WERI-Rb-1 (cell line): Measurements from ENCODE around the gene CPD.

ENCODE experiments used
- DNase-seq: peaks from one replicate; pipeline ENCODE4 v3.0.0-alpha.2; 2020
- H3K27ac ChIP-seq: fragments of 250-450 bp; sonication (Bioruptor Pico); 2 replicates; pipeline ENCODE4 v1.5.1; 2020; ENCODE audit warnings: mild to moderate bottlenecking, moderate library complexity
- H3K27me3 ChIP-seq: fragments of 250-450 bp; sonication (Bioruptor Pico); 2 replicates; pipeline ENCODE4 v1.5.1; 2021; ENCODE audit warnings: mild to moderate bottlenecking, low read depth, moderate library complexity; ENCODE audit not compliant: insufficient read depth, severe bottlenecking
- H3K36me3 ChIP-seq: fragments of 250-450 bp; sonication (Bioruptor Pico); 2 replicates; pipeline ENCODE4 v1.5.1; 2020; ENCODE audit warnings: mild to moderate bottlenecking, moderate library complexity
- H3K4me3 ChIP-seq: 2 replicates; pipeline ENCODE4 v1.5.1; 2011; ENCODE audit warnings: low read depth, mild to moderate bottlenecking, control low read depth, low read length
- H3K9me3 ChIP-seq: fragments of 250-450 bp; sonication (Bioruptor Pico); 2 replicates; pipeline ENCODE4 v1.5.1; 2021; ENCODE audit warnings: mild to moderate bottlenecking, moderate library complexity; ENCODE audit not compliant: severe bottlenecking
- CTCF ChIP-seq: IDR thresholded peaks from 2 replicates; pipeline ENCODE4 v1.5.1; 2011; ENCODE audit warnings: low read depth, mild to moderate bottlenecking, control low read depth, inconsistent platforms, low read length

Gene CPD

GRCh38 chr17:30476726-30477082 is 98.0 kb downstream of the CPD start:
- H3K9me3 ChIP-seq = no peaks in the 10 kb centered on the region
- TF ChIP-seq CTCF = no peak
- H3K27ac ChIP-seq = peak overlapping the region; percentile 25
- H3K27me3 ChIP-seq = no peaks in the 10 kb centered on the region
- peak overlapping the region; percentile 60 for H3K4me3 ChIP-seq
- peaks cover 25% of the 10 kb centered on the region for H3K36me3 ChIP-seq
- DNase-seq = no peak

- H3K4me3 ChIP-seq = peak within 1 kb of the TSS; percentile 60
- peak; percentile 93 for DNase-seq
- H3K9me3 ChIP-seq = no peaks in the 10 kb centered on the region
- peak within 1 kb of the TSS; percentile 95 for H3K27ac ChIP-seq
- H3K27me3 ChIP-seq = no peaks in the 10 kb centered on the region
- peaks cover 29% of the 10 kb centered on the region for H3K36me3 ChIP-seq
- peak; percentile 83 for TF ChIP-seq CTCF
Observed at GRCh38 chr17:30477083-30477773, 98.5 kb downstream of the CPD start, which contains the start of gene GOSR1. GOSR1 (plus strand) TSS chr17:30477408; CDS start chr17:30477434, 26 bp downstream.

- peak overlapping the region; percentile 60 for H3K4me3 ChIP-seq
- H3K27ac ChIP-seq = peak overlapping the region; percentile 95
- DNase-seq = no peak
- H3K9me3 ChIP-seq = no peaks in the 10 kb centered on the region
- H3K27me3 ChIP-seq = no peaks in the 10 kb centered on the region
- no peak for TF ChIP-seq CTCF
- H3K36me3 ChIP-seq = peaks cover 34% of the 10 kb centered on the region
Observed at GRCh38 chr17:30477774-30478115, 99.0 kb downstream of the CPD start.

GRCh38 chr17:30482555-30482954 is 103.8 kb downstream of the CPD start:
- no peak for DNase-seq
- H3K27ac ChIP-seq = no peak overlapping the region
- no peak overlapping the region for H3K4me3 ChIP-seq
- no peaks in the 10 kb centered on the region for H3K9me3 ChIP-seq
- TF ChIP-seq CTCF = no peak
- no peaks in the 10 kb centered on the region for H3K27me3 ChIP-seq
- H3K36me3 ChIP-seq = peaks cover 72% of the 10 kb centered on the region

- H3K27me3 ChIP-seq = no peaks in the 10 kb centered on the region
- peaks cover 73% of the 10 kb centered on the region for H3K36me3 ChIP-seq
Observed at GRCh38 chr17:30483159-30483558, 104.4 kb downstream of the CPD start.

More at GRCh38 chr17:30483159-30483558, 104.4 kb downstream of the CPD start:
- Histone ChIP-seq H3K27ac (no peak overlapping the region), H3K4me3 (no peak overlapping the region), H3K9me3 (no peaks in the 10 kb centered on the region)
- no peak for TF ChIP-seq CTCF
- no peak for DNase-seq
